AG09319 (cell line): ENCODE data around the gene MPPED2.

Experiments used
- DNase-seq: peaks from one replicate; pipeline ENCODE4 v3.0.0-alpha.2; 2010; ENCODE audit warnings: low read depth; ENCODE audit errors: extremely low read depth
- TF ChIP-seq, protein P1 (sequence below): IDR thresholded peaks from 2 replicates; pipeline ENCODE4 v1.5.1; 2011; ENCODE audit warnings: low read depth, mild to moderate bottlenecking, inconsistent platforms, low read length, moderate library complexity

The MPPED2 gene

DNA sequence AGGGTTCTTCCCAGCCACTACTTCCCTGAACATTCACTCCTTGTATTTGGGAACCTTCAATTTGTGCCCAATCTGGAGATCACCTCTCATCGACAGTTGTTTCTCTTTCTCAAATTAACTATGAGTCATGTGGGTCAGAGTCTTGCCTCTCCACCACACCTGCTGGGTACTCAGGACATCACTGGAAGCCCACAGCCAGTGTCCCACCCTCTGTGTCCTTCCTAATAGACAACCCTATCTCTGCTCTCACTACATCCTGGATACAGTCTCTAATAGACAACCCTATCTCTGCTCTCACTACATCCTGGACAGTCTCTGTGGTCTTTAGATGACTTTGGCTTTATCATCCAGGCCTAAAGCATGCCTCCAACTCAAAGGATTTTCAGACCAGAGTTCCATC is 193.1 kb downstream of the MPPED2 start:
- DNase-seq = no peak
- TF ChIP-seq, protein P1, sequence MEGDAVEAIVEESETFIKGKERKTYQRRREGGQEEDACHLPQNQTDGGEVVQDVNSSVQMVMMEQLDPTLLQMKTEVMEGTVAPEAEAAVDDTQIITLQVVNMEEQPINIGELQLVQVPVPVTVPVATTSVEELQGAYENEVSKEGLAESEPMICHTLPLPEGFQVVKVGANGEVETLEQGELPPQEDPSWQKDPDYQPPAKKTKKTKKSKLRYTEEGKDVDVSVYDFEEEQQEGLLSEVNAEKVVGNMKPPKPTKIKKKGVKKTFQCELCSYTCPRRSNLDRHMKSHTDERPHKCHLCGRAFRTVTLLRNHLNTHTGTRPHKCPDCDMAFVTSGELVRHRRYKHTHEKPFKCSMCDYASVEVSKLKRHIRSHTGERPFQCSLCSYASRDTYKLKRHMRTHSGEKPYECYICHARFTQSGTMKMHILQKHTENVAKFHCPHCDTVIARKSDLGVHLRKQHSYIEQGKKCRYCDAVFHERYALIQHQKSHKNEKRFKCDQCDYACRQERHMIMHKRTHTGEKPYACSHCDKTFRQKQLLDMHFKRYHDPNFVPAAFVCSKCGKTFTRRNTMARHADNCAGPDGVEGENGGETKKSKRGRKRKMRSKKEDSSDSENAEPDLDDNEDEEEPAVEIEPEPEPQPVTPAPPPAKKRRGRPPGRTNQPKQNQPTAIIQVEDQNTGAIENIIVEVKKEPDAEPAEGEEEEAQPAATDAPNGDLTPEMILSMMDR = no peak

DNA sequence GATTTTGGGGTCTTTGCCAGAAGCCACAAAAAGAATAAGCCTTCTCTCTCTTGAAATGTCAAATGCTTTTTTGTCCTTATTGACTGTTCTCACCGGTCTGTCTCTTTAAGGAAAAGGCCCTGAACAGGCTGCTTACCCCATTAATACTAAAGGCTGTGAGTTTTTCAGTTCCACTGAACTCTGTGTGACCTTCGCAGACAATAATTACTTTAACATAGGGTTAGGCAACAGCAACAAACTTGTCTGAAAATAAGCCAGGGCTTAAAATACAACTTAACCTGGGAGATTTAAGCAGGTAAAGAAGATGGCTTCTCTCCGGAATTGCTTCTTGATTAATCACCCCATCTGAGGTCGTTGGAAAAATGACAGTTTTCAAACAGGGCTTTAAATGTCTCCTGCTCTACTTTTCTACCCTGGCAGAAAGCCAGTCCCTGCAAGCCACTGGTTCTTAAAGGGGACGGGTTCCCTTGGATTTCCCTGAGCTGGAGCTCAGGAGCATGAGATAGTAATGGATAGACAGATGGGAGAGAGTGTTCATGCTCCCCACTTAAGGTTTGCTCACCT is 193.8 kb downstream of the MPPED2 start:
- TF ChIP-seq, protein P1 = no peak
- no peak for DNase-seq

DNA sequence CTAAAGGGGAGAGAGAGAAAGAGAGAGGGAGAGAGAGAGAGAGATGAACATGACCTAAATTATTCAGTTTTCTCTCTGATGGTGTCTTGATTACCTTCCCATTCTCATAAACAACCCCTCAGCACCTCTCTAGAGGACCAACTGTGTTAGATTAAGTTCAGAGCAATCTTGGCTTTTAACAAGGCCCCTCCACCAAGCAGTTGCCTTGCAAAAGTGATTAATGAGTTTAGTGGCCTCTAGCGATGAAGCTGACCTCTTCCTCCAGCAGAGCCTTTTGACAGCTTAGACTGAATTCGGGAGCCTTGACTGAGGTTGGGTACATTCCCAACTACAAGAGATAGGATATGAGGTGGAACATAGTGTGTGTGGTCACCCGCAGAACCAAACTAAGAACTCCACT is 197.2 kb downstream of the MPPED2 start:
- no peak for DNase-seq
- TF ChIP-seq, protein P1 = no peak

DNA sequence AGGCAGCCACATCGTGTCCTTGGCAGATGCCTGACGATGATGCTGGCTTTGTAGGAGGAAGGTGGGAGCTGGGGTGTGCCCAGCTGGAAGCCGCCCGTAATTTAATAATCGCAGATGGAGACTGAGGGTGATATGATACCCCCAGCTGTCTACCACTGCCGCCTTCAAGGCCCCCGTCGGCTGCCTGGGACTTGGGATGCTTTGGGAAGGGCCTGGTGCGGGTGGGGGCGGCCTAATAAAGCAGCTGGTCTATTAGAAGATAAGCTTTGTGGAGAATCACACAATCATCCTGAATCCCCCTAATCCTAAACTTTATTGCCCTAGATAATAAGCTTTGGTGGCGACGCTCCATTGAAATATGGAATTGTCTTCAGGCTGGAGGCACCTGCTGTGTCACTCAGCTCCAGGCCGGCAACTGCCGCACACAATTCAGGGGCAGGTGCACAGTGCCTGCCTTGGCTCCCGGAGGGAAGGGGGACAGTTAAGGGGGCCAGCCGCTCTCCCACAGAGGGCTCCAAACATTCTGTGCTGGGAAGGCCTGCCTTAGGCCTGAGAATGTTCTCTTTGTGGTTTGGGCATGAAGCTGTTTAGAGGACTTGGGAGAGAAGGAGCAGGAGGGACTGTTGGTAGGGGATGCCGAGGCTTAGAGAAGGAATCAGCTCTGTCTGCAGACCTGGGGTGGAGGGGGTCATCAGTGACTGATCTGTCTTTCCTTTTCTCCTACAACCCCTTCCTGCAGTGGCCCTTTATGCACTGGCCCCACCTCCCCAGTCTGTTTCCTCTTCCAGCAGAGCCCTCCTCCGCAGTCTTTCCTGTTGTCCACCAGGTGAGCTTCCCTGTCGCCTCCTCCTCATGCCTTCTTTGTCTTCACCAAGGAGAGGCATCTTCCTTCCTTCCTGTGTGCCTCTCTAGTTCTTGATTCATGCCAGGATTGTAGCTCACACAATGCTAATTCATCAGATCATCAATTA is 198.0 kb downstream of the MPPED2 start:
- no peak for DNase-seq
- TF ChIP-seq, protein P1 = no peak

DNA sequence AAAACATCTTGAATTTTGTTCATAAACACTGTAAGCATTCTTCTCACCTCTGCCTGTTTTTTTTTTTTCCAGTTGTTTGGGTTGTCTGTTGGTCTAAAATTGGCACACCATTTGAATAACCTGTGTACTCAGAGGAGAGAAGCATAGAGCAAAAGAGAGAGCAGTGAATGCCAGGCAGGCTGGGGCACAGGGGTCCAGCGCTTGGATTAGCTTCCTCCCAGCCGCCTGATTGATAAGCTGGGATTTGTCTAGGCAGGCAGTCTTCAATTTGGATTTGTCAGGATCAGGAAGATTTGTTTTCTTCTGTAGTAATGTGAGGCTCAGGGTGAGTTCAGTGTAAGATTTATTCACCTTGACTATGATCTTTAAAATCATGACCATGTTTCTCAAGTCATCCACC is 204.3 kb downstream of the MPPED2 start:
- DNase-seq = no peak
- TF ChIP-seq, protein P1 = no peak

DNA sequence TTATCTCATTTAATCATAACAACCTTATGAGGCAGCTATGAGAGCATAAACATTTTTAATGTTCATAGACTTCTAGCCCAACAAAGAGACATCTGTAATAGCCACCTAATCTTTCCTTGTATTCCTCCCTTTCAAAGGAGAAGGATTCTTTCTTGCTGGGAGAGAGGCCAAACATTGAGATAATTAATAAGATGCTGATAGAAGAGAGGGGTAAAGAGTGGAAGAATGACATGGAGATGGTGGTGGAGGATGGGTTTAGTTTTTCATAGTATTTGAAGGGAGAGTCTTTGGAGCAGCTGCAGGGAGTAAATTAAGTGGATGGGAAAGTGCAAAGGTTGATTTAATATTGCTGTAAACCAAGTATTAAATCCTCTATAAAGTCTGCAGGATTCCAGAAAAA is 205.3 kb downstream of the MPPED2 start:
- TF ChIP-seq, protein P1 = no peak

DNA sequence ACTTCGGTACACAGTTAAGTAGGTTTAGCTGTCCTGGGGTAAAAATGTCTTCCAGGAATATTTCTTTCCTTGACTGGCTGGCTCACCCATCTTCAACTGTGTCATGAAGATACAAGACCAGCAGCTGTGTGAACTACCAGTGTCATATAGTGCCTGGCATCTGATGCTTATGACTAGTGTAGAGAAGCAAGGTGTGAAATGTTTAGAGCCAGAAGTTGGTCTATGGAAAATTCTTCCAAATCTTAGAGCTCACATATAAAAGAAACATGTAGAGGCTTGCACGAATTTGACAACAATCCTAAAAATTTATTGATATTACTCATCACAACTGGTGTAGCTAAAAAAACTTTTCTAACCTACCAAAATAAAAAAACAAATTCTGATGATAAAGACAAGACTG is 208.8 kb downstream of the MPPED2 start:
- TF ChIP-seq, protein P1 = no peak
- no peak for DNase-seq

More for the DNA sequence above, 205.3 kb downstream of the MPPED2 start:
- DNase-seq = no peak
